ENCODE measurements around the gene CNN2.

DNA sequence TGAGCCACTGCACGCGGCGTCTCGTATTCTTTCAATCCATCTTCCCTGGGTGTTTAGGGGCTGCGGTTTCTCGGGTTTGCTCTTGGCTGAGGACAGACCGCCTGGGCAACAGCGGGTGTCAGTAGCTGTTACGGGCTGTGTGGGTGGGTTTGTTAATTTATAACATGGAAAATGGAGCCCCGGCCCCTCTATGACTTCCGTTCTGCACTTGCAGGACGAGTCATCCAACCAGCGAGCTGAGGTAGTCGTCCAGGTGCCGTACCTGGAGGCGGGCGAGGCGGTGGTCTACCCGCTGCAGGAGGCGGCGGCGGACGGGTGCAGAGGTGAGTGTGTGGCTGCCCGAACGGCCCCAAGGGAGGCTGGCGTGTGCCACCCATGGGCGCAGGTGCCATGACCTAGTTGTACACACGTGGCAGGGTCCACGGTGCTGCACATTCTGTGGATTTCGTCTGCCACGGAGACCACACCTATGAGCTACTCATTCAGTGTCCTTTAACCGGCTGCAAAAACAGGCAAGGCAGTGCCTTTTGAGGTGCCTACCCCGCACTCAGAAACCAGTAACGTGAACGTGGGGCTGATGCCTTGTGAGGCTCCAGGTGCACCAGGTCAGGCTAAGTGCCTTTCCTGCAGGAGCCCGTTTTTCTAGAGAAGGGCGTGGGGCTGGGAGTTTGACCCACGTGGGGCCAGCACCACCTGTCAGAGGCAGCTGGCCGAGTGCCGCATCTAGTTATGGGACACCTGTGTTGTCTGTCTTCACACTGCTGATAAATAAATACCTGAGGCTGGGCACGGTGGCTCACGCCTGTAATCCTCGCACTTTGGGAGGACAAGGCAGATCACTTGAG, 57.8 kb downstream of the CNN2 start:
- no peak for TF ChIP-seq CHD4 (IDR thresholded peaks at IDR 0.05; ENCODE audit: borderline replicate concordance)
- no peak for TF ChIP-seq POLR2A (IDR thresholded peaks at IDR 0.05; ENCODE audit: low read length)
- no peak for TF ChIP-seq ZC3H11A (IDR thresholded peaks at IDR 0.05)
- TF ChIP-seq CHD2 (IDR thresholded peaks at IDR 0.05; ENCODE audit: low read length, partially characterized antibody): no peak
- TF ChIP-seq RAD21 (conservative IDR thresholded peaks at IDR 0.05 in 1 of 2, IDR thresholded peaks at IDR 0.05 in 1 of 2): no peak
- TF ChIP-seq, protein P1, sequence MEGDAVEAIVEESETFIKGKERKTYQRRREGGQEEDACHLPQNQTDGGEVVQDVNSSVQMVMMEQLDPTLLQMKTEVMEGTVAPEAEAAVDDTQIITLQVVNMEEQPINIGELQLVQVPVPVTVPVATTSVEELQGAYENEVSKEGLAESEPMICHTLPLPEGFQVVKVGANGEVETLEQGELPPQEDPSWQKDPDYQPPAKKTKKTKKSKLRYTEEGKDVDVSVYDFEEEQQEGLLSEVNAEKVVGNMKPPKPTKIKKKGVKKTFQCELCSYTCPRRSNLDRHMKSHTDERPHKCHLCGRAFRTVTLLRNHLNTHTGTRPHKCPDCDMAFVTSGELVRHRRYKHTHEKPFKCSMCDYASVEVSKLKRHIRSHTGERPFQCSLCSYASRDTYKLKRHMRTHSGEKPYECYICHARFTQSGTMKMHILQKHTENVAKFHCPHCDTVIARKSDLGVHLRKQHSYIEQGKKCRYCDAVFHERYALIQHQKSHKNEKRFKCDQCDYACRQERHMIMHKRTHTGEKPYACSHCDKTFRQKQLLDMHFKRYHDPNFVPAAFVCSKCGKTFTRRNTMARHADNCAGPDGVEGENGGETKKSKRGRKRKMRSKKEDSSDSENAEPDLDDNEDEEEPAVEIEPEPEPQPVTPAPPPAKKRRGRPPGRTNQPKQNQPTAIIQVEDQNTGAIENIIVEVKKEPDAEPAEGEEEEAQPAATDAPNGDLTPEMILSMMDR (IDR thresholded peaks at IDR 0.05): no peak
- TF ChIP-seq, protein P2, sequence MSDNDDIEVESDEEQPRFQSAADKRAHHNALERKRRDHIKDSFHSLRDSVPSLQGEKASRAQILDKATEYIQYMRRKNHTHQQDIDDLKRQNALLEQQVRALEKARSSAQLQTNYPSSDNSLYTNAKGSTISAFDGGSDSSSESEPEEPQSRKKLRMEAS (IDR thresholded peaks at IDR 0.05): no peak
- TF ChIP-seq ESRRA (IDR thresholded peaks at IDR 0.05; ENCODE audit: borderline replicate concordance, low read length): no peak
- TF ChIP-seq HEYL (CRISPR knock-in tag; IDR thresholded peaks at IDR 0.05): no peak
- TF ChIP-seq TP53 (CRISPR knock-in tag; IDR thresholded peaks at IDR 0.05): no peak
